HEK293 (cell line): Measurements from ENCODE around the gene DGKG.

ENCODE experiments used
- AEBP2 ChIP-seq: fragments of 450-650 bp; formaldehyde crosslinking; IDR thresholded peaks from 2 replicates; pipeline ENCODE4 v1.5.1; 2016; ENCODE audit warnings: missing biosample characterization, missing genetic modification characterization, borderline replicate concordance
- MZF1 ChIP-seq: fragments of 450-650 bp; formaldehyde crosslinking; IDR thresholded peaks from 2 replicates; pipeline ENCODE4 v1.5.1; 2017; ENCODE audit warnings: missing biosample characterization, missing genetic modification characterization, borderline replicate concordance
- PBX3 ChIP-seq: sonication (generic); formaldehyde crosslinking; IDR thresholded peaks from 2 replicates; pipeline ENCODE4 v1.8.1; 2022; ENCODE audit warnings: mild to moderate bottlenecking, moderate library complexity, missing genetic modification reagents
- REST ChIP-seq: fragments of 450-650 bp; formaldehyde crosslinking; IDR thresholded peaks from 2 replicates; pipeline ENCODE4 v1.5.1; 2016; ENCODE audit warnings: missing biosample characterization, missing genetic modification characterization
- YY1 ChIP-seq: fragments of 450-650 bp; formaldehyde crosslinking; IDR thresholded peaks from 2 replicates; pipeline ENCODE4 v1.5.1; 2018; ENCODE audit warnings: missing biosample characterization, missing genetic modification characterization
- ZFP69B ChIP-seq: fragments of 450-650 bp; formaldehyde crosslinking; IDR thresholded peaks from 2 replicates; pipeline ENCODE4 v1.5.1; 2016; ENCODE audit warnings: missing biosample characterization, missing genetic modification characterization
- ZNF280D ChIP-seq: fragments of 450-650 bp; formaldehyde crosslinking; IDR thresholded peaks from 2 replicates; pipeline ENCODE4 v1.5.1; 2016; ENCODE audit warnings: missing biosample characterization, missing genetic modification characterization
- ZNF362 ChIP-seq: fragments of 450-650 bp; formaldehyde crosslinking; IDR thresholded peaks from 2 replicates; pipeline ENCODE4 v1.5.1; 2016; ENCODE audit warnings: missing biosample characterization, missing genetic modification characterization
- ZNF514 ChIP-seq: fragments of 450-650 bp; formaldehyde crosslinking; IDR thresholded peaks from 2 replicates; pipeline ENCODE4 v1.5.1; 2016; ENCODE audit warnings: missing biosample characterization, missing genetic modification characterization
- TF ChIP-seq, protein P1 (sequence below): fragments of 450-650 bp; formaldehyde crosslinking; IDR thresholded peaks from 2 replicates; pipeline ENCODE4 v1.5.1; 2016; ENCODE audit warnings: missing biosample characterization, missing genetic modification characterization
- TF ChIP-seq, protein P2 (sequence below): fragments of 450-650 bp; IDR thresholded peaks from 2 replicates; pipeline ENCODE4 v1.5.1; 2018; ENCODE audit warnings: missing biosample characterization, mild to moderate bottlenecking, missing genetic modification characterization

- TF ChIP-seq, protein P1, sequence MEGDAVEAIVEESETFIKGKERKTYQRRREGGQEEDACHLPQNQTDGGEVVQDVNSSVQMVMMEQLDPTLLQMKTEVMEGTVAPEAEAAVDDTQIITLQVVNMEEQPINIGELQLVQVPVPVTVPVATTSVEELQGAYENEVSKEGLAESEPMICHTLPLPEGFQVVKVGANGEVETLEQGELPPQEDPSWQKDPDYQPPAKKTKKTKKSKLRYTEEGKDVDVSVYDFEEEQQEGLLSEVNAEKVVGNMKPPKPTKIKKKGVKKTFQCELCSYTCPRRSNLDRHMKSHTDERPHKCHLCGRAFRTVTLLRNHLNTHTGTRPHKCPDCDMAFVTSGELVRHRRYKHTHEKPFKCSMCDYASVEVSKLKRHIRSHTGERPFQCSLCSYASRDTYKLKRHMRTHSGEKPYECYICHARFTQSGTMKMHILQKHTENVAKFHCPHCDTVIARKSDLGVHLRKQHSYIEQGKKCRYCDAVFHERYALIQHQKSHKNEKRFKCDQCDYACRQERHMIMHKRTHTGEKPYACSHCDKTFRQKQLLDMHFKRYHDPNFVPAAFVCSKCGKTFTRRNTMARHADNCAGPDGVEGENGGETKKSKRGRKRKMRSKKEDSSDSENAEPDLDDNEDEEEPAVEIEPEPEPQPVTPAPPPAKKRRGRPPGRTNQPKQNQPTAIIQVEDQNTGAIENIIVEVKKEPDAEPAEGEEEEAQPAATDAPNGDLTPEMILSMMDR (tag by site-specific recombination): no peak
- TF ChIP-seq AEBP2 (tag by site-specific recombination) (no peak), ZNF514 (tag by site-specific recombination) (no peak), REST (tag by site-specific recombination) (no peak), MZF1 (tag by site-specific recombination) (no peak), PBX3 (no peak), ZNF280D (tag by site-specific recombination) (no peak), ZFP69B (tag by site-specific recombination) (no peak), YY1 (tag by site-specific recombination) (no peak), ZNF362 (tag by site-specific recombination) (no peak)
- TF ChIP-seq, protein P2, sequence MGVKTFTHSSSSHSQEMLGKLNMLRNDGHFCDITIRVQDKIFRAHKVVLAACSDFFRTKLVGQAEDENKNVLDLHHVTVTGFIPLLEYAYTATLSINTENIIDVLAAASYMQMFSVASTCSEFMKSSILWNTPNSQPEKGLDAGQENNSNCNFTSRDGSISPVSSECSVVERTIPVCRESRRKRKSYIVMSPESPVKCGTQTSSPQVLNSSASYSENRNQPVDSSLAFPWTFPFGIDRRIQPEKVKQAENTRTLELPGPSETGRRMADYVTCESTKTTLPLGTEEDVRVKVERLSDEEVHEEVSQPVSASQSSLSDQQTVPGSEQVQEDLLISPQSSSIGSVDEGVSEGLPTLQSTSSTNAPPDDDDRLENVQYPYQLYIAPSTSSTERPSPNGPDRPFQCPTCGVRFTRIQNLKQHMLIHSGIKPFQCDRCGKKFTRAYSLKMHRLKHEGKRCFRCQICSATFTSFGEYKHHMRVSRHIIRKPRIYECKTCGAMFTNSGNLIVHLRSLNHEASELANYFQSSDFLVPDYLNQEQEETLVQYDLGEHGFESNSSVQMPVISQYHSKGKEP (tag by site-specific recombination): no peak
Observed at GRCh38 chr3:186400662-186401061, 38.6 kb upstream of the DGKG start.
